ENCODE measurements around the gene SART3. TPM values are rescaled to one million over a fixed set of nuclear protein-coding genes. Genes with fewer than 3 reads are reported as not detected.

The SART3 gene
- 15.8 TPM for polyA plus RNA-seq (2013, experiment 1 of 2)
- polyA plus RNA-seq (2013, experiment 2 of 2) = 15.4 TPM

DNA sequence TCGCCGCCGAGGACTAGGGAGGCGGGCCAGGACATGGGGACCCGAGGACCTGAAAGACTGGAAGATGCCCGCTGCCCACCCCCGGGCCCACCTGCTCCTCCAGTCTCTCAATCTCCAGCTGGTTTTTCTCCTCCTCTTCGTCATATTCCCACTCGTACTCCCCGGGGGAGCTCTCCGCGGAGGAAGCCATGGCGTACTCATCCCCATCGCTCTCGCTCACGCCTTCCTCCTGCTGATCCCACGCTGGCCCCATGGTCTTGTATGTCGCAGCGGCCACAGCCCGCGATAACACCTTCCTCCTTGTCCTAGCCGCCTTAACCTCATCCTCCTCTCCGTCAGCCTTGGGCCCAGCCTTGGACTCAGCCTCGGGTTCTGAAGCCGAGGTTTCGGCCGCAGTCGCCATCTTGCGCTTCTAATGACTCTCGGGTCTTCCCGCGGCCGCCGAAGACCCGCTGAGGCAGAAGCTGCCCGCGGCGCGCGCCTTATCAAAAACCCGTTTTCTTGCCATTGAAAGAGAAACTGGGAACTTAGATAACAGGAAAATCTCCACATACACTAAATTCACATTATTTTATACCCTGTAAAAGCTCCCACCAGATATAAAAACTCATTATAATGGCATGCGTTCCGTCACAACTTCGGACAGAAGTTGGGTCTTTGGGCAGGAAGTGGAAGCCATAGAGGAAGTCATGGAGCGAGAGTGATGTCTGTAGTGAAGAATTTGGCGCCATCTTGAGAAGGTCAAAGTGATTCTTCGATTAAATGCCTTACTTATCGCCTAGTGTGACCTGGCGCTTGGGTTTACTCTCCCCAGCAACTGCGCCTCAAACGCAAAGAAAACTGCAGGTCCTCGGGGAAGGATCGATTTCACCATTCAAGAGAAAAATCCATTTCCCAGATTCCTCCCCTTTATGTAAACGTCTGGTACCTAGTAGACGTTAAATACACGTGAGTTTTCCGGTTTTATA lies at the start of gene SART3:
Gene SART3, minus strand, starts transcription at position 422 of the 968 bp plus-strand sequence. Its CDS starts 19 bp downstream, at position 403.
- Histone ChIP-seq H3K14ac (ENCODE audit: low read length in 2 of 2) (peak within 1 kb of the TSS in 1 of 2 experiments; percentile 98), H3K23ac (ENCODE audit: low read length in 2 of 2) (peak within 1 kb of the TSS in 1 of 2 experiments; percentile 86), H2BK5ac (ENCODE audit: low read depth, low read length, poor library complexity, severe bottlenecking) (no peak within 1 kb of the TSS), H3K36me3 (ENCODE audit: control insufficient read depth in 1 of 2, insufficient read depth in 2 of 2, low read depth in 1 of 2, low read length in 2 of 2) (peaks cover 16 to 40% of the 10 kb centered on the region in 2 experiments), H3K4me2 (ENCODE audit: low read length, poor library complexity, severe bottlenecking) (peak within 1 kb of the TSS; percentile 87), H3K27ac (ENCODE audit: low read length, poor library complexity, severe bottlenecking) (peak within 1 kb of the TSS; percentile 58), H3K27me3 (ENCODE audit: control insufficient read depth in 1 of 2, insufficient read depth in 1 of 2, low read length in 2 of 2) (no peaks in the 10 kb centered on the region), H3K79me1 (replicated peaks; ENCODE audit: low read length, poor library complexity, severe bottlenecking) (peaks cover 9% of the 10 kb centered on the region), H3K4ac (ENCODE audit: low read depth in 1 of 2, low read length in 2 of 2) (peak within 1 kb of the TSS; percentile 83 to 99), H2AFZ (ENCODE audit: low read depth, low read length) (peak within 1 kb of the TSS; percentile 85), H3K18ac (ENCODE audit: low read depth in 1 of 2, low read length in 2 of 2) (peak within 1 kb of the TSS; percentile 86 to 95), H4K91ac (ENCODE audit: low read length) (peak within 1 kb of the TSS; percentile 67), H3K9me3 (ENCODE audit: control insufficient read depth, low read length) (no peaks in the 10 kb centered on the region), H2BK120ac (ENCODE audit: low read depth, low read length) (peak within 1 kb of the TSS; percentile 7), H2BK12ac (ENCODE audit: low read length in 2 of 2) (peak within 1 kb of the TSS in 1 of 2 experiments; percentile 71), H4K8ac (ENCODE audit: low read length) (peak within 1 kb of the TSS; percentile 82), H3K9ac (ENCODE audit: low read length) (peak within 1 kb of the TSS; percentile 100), H2BK15ac (ENCODE audit: low read depth, poor library complexity, severe bottlenecking) (peak within 1 kb of the TSS; percentile 73), H3K4me1 (ENCODE audit: control insufficient read depth, insufficient read depth, low read depth, low read length) (peaks cover 17% of the 10 kb centered on the region), H2AK5ac (ENCODE audit: low read length, severe bottlenecking) (peak within 1 kb of the TSS; percentile 27), H3K4me3 (ENCODE audit: insufficient read depth in 1 of 2, low read depth in 1 of 2, low read length in 2 of 2) (peak within 1 kb of the TSS; percentile 91 to 99)
- WGBS = under 1% methylated on average over 55 of the region's 57 CpGs
- peak; percentile 95 for DNase-seq

DNA sequence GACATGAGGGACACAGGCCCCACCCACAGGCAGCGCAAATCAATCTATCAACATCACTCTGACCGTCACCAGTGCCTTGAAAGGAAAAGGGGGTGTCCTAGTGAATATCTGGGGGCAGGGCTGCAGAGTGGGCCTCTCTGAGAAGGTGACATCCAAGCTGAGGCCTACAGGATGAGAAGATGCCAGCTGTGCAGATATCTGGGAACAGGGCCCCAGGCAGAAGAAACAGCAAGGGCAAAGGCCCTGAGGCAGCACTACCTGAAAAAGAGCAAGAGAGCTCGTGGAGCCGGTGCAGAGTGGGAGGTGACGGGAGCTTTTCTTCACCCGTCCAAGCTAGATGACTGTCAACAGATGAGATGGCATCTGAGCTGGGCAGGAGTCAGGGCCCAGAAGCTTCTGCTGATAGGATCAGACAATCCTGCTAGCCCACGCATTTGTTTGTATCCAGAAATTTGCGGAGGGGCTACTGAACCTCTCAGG lies 49.4 kb upstream of the SART3 start:
- H3K23ac ChIP-seq (ENCODE audit: low read length in 2 of 2) = no peak overlapping the region

DNA sequence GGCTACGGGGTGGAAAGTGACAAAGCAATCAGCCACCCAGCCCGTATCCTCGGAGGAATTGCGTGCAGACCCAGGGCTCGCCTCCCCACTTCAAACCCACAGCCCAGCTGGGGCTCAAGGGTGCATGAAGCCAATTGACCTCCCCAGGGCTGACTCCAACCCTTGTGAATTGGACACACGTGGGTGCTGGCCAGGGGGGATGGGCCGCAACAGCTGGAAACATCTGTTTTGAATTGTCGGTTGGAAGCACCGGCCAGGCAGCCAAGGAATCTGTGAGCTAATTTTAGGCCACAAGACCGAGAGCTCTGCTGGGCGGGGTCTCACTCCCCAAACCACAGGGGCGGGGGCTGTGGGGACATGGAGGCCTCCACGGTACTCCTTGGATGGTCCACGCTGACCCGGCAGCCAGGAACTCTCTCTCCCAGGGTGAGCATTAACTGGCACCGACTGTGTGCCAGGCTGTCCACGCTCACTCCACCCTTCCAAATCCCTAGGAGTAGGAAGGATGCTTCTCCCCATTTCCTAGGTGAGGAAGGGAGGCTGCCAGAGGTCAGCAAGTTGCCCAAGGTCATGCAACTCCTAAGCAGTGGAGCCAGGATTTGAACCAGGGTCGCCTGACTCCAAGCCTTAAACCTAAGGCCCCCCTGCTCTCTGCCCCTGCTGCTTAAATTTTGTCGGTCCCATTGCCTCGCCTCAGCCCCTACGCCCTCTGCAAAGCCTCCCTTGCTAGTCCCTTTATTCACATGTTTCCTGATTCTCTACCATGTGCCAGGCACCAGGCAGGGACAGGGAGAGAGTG lies 48.8 kb upstream of the SART3 start:
- Histone ChIP-seq H3K18ac (ENCODE audit: low read depth in 1 of 2, low read length in 2 of 2) (peak overlapping the region; percentile 72 to 83), H3K4me1 (ENCODE audit: control insufficient read depth, insufficient read depth, low read depth, low read length) (peaks cover 32% of the 10 kb centered on the region), H3K14ac (ENCODE audit: low read length in 2 of 2) (peak overlapping the region in 1 of 2 experiments; percentile 36), H3K4me3 (ENCODE audit: insufficient read depth in 1 of 2, low read depth in 1 of 2, low read length in 2 of 2) (peak overlapping the region in 1 of 2 experiments; percentile 19), H2BK15ac (ENCODE audit: low read depth, poor library complexity, severe bottlenecking) (peak overlapping the region; percentile 98), H2AK5ac (ENCODE audit: low read length, severe bottlenecking) (peak overlapping the region; percentile 85), H4K91ac (ENCODE audit: low read length) (peak overlapping the region; percentile 20), H2BK12ac (ENCODE audit: low read length in 2 of 2) (peak overlapping the region; percentile 84 to 94), H3K27ac (ENCODE audit: low read length, poor library complexity, severe bottlenecking) (no peak overlapping the region), H3K23ac (ENCODE audit: low read length in 2 of 2) (no peak overlapping the region), H2BK5ac (ENCODE audit: low read depth, low read length, poor library complexity, severe bottlenecking) (no peak overlapping the region), H3K4ac (ENCODE audit: low read depth in 1 of 2, low read length in 2 of 2) (peak overlapping the region; percentile 29 to 55), H3K9me3 (ENCODE audit: control insufficient read depth, low read length) (no peaks in the 10 kb centered on the region), H3K27me3 (ENCODE audit: control insufficient read depth in 1 of 2, insufficient read depth in 1 of 2, low read length in 2 of 2) (no peaks in the 10 kb centered on the region), H3K36me3 (ENCODE audit: control insufficient read depth in 1 of 2, insufficient read depth in 2 of 2, low read depth in 1 of 2, low read length in 2 of 2) (no peaks in the 10 kb centered on the region), H3K79me1 (replicated peaks; ENCODE audit: low read length, poor library complexity, severe bottlenecking) (no peaks in the 10 kb centered on the region), H3K4me2 (ENCODE audit: low read length, poor library complexity, severe bottlenecking) (no peak overlapping the region), H2BK120ac (ENCODE audit: low read depth, low read length) (peak overlapping the region; percentile 71), H3K9ac (ENCODE audit: low read length) (peak overlapping the region; percentile 55), H4K8ac (ENCODE audit: low read length) (peak overlapping the region; percentile 78), H2AFZ (ENCODE audit: low read depth, low read length) (no peak overlapping the region)
- 52% methylated on average over 20 of the region's 21 CpGs for WGBS
- peak; percentile 92 for DNase-seq

More for the DNA sequence above, 49.4 kb upstream of the SART3 start:
- Histone ChIP-seq H3K79me1 (replicated peaks; ENCODE audit: low read length, poor library complexity, severe bottlenecking) (no peaks in the 10 kb centered on the region), H2AFZ (ENCODE audit: low read depth, low read length) (no peak overlapping the region), H4K8ac (ENCODE audit: low read length) (peak overlapping the region; percentile 78), H4K91ac (ENCODE audit: low read length) (peak overlapping the region; percentile 20), H3K9ac (ENCODE audit: low read length) (peak overlapping the region; percentile 55), H2AK5ac (ENCODE audit: low read length, severe bottlenecking) (peak overlapping the region; percentile 85), H3K4me2 (ENCODE audit: low read length, poor library complexity, severe bottlenecking) (no peak overlapping the region), H3K36me3 (ENCODE audit: control insufficient read depth in 1 of 2, insufficient read depth in 2 of 2, low read depth in 1 of 2, low read length in 2 of 2) (no peaks in the 10 kb centered on the region), H3K14ac (ENCODE audit: low read length in 2 of 2) (no peak overlapping the region), H2BK5ac (ENCODE audit: low read depth, low read length, poor library complexity, severe bottlenecking) (no peak overlapping the region), H3K27ac (ENCODE audit: low read length, poor library complexity, severe bottlenecking) (no peak overlapping the region), H3K4ac (ENCODE audit: low read depth in 1 of 2, low read length in 2 of 2) (peak overlapping the region; percentile 55 to 71), H3K4me1 (ENCODE audit: control insufficient read depth, insufficient read depth, low read depth, low read length) (peaks cover 32% of the 10 kb centered on the region), H3K27me3 (ENCODE audit: control insufficient read depth in 1 of 2, insufficient read depth in 1 of 2, low read length in 2 of 2) (no peaks in the 10 kb centered on the region), H3K18ac (ENCODE audit: low read depth in 1 of 2, low read length in 2 of 2) (peak overlapping the region; percentile 72 to 83), H3K9me3 (ENCODE audit: control insufficient read depth, low read length) (no peaks in the 10 kb centered on the region), H2BK120ac (ENCODE audit: low read depth, low read length) (peak overlapping the region; percentile 23), H2BK12ac (ENCODE audit: low read length in 2 of 2) (peak overlapping the region; percentile 55 to 94), H3K4me3 (ENCODE audit: insufficient read depth in 1 of 2, low read depth in 1 of 2, low read length in 2 of 2) (peak overlapping the region in 1 of 2 experiments; percentile 19), H2BK15ac (ENCODE audit: low read depth, poor library complexity, severe bottlenecking) (peak overlapping the region; percentile 98)
- no peak for DNase-seq
- WGBS = 90% methylated on average over 7 of the region's 8 CpGs
